HG03520 (cell line): Measurements from ENCODE around the gene KLHL35.
"Not testable (repeated sequence)": the region's sequence is repeated elsewhere in the genome, so short reads cannot be mapped to it uniquely, and the experiment has no call there.

Experiments
- ATAC-seq: cut with Tn5 transposase; IDR thresholded peaks from one replicate; pipeline ENCODE4 v1.9.1; 2021; ENCODE audit warnings: mild to moderate bottlenecking, moderate library complexity; ENCODE audit not compliant: unreplicated experiment

KLHL35 gene

GRCh38 chr11:75394085-75394840 lies 38.7 kb downstream of the KLHL35 start:
- no peak for ATAC-seq

- ATAC-seq, result no peak
These were observed 43.1 kb downstream of the KLHL35 start for GRCh38 chr11:75389925-75390324.

GRCh38 chr11:75389276-75389605 lies 43.8 kb downstream of the KLHL35 start:
- ATAC-seq, result no peak

GRCh38 chr11:75388386-75389275 lies 44.4 kb downstream of the KLHL35 start:
- no peak for ATAC-seq

- no peak for ATAC-seq
These were observed 45.2 kb downstream of the KLHL35 start for GRCh38 chr11:75387736-75388294.

GRCh38 chr11:75386942-75387630 lies 45.9 kb downstream of the KLHL35 start:
- no peak for ATAC-seq

GRCh38 chr11:75384438-75385080 lies 48.4 kb downstream of the KLHL35 start:
- no peak for ATAC-seq

- ATAC-seq, result no peak
These were observed 49.8 kb downstream of the KLHL35 start for GRCh38 chr11:75383246-75383645.

- no peak for ATAC-seq
These were observed 52.1 kb downstream of the KLHL35 start for GRCh38 chr11:75380716-75381420.

- ATAC-seq, result no peak
These were observed 52.8 kb downstream of the KLHL35 start for GRCh38 chr11:75380245-75380644.

- ATAC-seq, result not testable (repeated sequence)
These were observed 54.2 kb downstream of the KLHL35 start for GRCh38 chr11:75378776-75379175.

GRCh38 chr11:75376175-75376574 lies 56.8 kb downstream of the KLHL35 start:
- ATAC-seq, result no peak

- no peak for ATAC-seq
These were observed 57.4 kb downstream of the KLHL35 start for GRCh38 chr11:75375626-75376025.

GRCh38 chr11:75374646-75375045 lies 58.4 kb downstream of the KLHL35 start:
- no peak for ATAC-seq

GRCh38 chr11:75373201-75373600 lies 59.8 kb downstream of the KLHL35 start:
- no peak for ATAC-seq
